ENCODE data around the gene TMEM250. TPM values are rescaled to one million over a fixed set of nuclear protein-coding genes. Genes with fewer than 3 reads are reported as not detected.
A peak's percentile ranks its signal among the peaks of the same experiment; 100 is the strongest.

The TMEM250 gene
- total RNA-seq, 2 donors from 2014 or later = 25.0 to 29.1 TPM

- intact Hi-C loops (cut with DNase I) = loop anchor here in 1 of 2 donors (5.0 kb wide), 1 partner anchor 912 kb away; no protein-coding TSS in a partner anchor
- DNase-seq (ENCODE audit: low spot score) = no peak
These were observed 28.5 kb downstream of the TMEM250 start for GRCh38 chr9:136090056-136090735.

- intact Hi-C loops (cut with DNase I) = loop anchor here in 1 of 2 donors (5.0 kb wide), 1 partner anchor 913 kb away; no protein-coding TSS in a partner anchor
- DNase-seq (ENCODE audit: low spot score) = no peak
These were observed 29.0 kb downstream of the TMEM250 start for GRCh38 chr9:136089697-136090045.

GRCh38 chr9:136088939-136089696 is 29.6 kb downstream of the TMEM250 start:
- intact Hi-C loops (cut with DNase I) = no loop called here

GRCh38 chr9:136088481-136088938 is 30.2 kb downstream of the TMEM250 start:
- intact Hi-C loops (cut with DNase I) = no loop called here
- DNase-seq (ENCODE audit: low spot score) = peak; percentile 55

More at GRCh38 chr9:136088939-136089696, 29.6 kb downstream of the TMEM250 start:
- peak; percentile 79 for DNase-seq (ENCODE audit: low spot score)

- DNase-seq (ENCODE audit: low spot score) = peak; percentile 65
- intact Hi-C loops (cut with DNase I) = no loop called here
These were observed 30.8 kb downstream of the TMEM250 start for GRCh38 chr9:136087741-136088480.

DNA sequence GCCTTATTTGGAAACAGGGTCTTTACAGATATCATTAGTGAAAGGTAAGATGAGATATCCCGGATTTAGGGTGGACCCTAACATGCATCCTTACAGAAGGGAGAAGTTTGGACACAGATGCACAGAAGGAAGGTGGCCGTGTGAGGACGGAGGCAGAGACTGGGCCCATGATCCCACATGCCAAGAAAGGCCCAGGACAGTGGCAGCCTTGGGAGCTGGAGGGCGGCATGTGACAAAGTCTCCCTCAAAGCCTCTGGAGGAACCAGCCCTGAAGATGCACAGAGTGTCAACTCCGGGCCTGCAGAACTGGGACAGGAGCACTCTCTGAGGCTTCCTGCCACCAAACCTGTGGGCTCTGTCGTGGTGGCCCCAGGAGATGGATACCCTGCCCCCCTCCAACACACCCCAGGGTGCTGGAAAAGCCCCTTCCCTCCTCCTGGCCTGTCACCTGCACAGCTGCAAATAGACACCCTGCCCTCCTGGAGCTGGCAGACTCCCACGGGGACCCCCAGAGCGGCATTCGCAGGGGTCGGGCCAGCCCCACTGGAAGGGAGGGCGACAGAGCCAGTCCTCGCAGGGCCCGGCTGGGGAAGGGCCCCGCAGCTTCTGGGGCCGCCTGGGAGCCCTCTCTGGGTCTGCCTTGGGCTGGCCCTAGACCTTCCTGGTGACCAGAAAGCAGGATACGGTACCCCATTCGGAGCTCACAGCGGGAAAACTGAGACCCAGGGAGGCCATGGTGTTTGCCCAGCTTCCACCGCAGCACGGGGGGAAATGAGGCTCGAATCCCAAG is 31.5 kb downstream of the TMEM250 start:
- intact Hi-C loops (cut with DNase I) = no loop called here
- peak; percentile 61 for DNase-seq (ENCODE audit: low spot score)

DNA sequence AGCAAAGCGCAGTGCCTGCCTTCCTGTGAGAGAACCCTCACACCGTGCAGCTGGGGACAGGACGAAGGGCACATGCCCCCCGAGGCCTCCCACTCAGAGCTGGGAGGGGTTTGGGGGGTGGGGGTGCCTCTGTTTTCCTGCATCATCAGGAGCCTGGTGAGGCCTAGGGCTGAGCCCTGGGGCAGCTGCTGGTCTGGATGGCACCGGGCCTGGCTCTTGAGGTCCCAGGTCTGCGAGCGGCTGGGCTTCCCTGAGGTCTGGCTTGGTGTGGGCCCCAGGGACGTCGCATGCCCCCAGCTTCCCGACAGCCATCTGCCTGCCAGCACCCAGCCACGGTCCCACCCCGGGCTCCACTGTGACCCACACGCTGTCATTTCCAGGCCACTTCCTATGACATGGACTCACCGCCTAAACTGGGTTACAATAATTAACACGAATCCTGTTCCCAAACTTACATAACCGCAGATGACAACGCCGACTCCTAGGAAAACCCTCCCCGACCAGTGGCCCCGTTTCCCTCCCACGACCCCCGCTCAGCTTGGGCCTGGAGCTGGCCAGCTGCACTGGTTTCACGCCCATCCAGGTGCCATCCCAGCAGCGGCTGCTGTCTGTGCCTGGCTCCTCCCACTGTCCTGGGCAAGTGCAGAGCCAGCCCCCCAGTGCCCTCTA is 32.3 kb downstream of the TMEM250 start:
- intact Hi-C loops (cut with DNase I) = no loop called here
- peak; percentile 79 for DNase-seq (ENCODE audit: low spot score)

DNA sequence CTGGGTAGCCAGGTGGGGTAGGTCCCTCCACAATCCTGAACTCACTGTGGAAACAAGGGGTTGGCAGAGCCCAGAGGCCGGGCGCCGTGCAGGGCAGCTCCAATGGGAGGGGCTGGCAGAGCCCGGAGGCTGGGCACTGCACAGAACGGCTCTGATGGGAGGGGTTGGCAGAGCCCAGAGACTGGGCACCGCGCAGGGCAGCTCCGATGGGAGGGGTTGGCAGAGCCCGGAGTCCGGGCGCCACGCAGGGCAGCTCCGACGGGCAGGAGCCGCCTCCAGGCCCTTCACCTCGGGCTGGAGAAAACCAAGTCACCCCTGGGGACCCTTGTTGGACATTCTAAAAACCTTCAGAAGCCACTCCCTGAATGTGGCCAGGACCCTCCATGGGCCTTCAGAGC is 32.9 kb downstream of the TMEM250 start:
- DNase-seq (ENCODE audit: low spot score) = peak; percentile 68
- intact Hi-C loops (cut with DNase I) = no loop called here

GRCh38 chr9:136084063-136084944 is 34.4 kb downstream of the TMEM250 start:
- intact Hi-C loops (cut with DNase I) = no loop called here
- DNase-seq (ENCODE audit: low spot score) = peak; percentile 79

DNA sequence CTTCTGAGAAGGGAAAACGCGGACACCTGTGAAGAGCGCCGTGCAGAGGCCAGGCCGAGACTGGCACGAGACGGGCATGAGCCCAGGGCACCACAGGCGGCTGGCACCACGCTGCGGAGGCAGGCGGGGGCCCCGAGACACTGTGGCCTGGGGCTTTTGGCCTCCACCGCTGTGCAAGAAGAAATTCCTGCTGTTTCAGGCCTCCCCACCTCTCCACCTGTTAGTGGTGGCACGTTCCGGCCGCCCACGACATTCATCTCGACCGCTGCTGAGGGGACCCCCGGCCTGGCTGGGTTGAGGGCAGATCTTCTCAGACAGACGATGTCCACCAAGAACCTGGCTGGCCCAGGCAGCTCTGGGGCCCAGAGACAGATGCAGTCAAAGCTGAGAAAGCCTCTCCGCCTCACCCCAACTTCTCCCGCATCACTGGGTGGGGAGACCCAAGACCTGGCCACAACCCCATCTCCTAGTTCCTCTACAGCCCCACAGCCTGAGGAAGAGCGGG is 35.1 kb downstream of the TMEM250 start:
- peak; percentile 78 for DNase-seq (ENCODE audit: low spot score)

DNA sequence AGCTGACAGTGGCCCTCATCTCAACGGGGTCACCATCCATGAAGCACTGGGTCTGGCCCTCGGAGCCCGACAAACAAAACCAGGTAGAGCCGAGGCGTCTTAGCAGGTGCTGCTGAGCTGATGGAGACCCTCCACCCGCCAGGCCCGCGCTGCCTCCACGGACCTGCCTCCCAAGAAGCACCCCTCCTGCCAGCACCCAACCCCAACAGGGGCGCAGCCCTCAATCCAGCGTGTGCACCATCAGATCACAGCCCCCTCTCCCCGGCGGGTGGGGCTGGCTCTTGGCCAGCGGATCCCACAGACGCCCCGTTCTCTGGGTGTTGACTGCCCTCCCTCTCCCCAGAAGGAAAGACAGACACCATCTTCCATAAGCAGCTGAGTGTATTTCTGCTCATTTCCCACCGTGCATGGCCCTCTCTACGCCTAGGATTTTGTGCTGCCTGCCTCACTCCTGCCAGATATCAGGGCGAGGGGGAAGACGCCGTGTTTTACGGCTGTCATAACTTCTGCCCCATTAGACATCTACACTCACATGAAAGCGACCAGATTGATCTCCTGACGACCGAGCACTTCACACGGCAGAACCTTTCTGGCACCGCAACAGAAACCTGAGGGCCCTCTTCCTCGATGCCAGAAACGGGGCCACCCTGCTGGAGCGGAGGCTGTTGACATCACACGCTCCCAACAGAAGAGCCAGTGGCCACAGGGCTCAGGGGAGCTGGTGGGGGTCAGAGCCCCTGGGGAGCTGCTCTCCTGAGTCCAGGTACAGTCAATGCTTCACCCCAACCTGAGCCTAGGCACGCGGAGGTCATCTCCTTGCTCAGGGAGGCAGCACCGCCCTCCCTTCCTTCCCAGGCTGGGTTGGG is 35.9 kb downstream of the TMEM250 start:
- peak; percentile 62 for DNase-seq (ENCODE audit: low spot score)
- intact Hi-C loops (cut with DNase I) = no loop called here

More for the DNA sequence above, 35.1 kb downstream of the TMEM250 start:
- intact Hi-C loops (cut with DNase I) = no loop called here

- intact Hi-C loops (cut with DNase I) = no loop called here
- DNase-seq (ENCODE audit: low spot score) = peak; percentile 64
These were observed 36.7 kb downstream of the TMEM250 start for GRCh38 chr9:136081826-136082495.

DNA sequence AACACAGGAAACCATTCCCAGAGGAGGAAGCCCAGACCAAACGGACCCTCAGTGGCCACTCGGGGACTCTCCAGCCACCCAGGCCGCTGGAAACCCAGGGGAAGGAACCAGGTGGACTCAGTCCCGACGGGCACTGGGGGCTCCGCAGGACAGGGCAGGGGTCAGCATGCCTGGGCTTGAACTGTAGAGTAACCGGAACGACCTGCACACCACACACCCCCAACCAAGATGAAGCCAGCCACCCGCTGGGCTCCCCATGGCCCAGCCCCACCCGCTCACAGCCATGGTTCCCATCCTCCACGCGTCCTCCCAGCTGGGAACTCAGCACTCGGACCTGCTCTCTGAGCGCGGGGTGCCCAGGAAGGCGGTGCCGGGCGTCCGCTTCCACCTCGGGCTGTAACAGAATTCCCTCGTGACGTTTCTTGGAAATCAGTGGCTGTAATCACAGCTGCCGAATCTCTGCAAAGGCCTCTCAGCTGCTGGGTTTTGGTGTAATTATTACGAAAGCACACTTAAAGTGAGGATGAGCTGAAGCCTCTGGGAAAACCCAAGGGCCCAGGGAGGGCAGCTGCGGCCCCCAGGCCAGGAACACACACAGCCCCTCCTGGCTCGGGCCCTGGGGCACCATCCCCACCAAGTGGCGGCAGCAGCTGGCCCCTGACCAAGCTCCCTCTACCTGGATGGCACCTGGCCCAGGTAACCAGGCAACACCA is 37.4 kb downstream of the TMEM250 start:
- peak; percentile 69 for DNase-seq (ENCODE audit: low spot score)
- intact Hi-C loops (cut with DNase I) = no loop called here

- DNase-seq (ENCODE audit: low spot score) = no peak
- intact Hi-C loops (cut with DNase I) = no loop called here
These were observed 38.0 kb downstream of the TMEM250 start for GRCh38 chr9:136080716-136081112.

- DNase-seq (ENCODE audit: low spot score) = peak; percentile 67
- intact Hi-C loops (cut with DNase I) = no loop called here
These were observed 38.8 kb downstream of the TMEM250 start for GRCh38 chr9:136079916-136080246.
